ENCODE measurements around the gene FOXK2.

The FOXK2 gene

DNA sequence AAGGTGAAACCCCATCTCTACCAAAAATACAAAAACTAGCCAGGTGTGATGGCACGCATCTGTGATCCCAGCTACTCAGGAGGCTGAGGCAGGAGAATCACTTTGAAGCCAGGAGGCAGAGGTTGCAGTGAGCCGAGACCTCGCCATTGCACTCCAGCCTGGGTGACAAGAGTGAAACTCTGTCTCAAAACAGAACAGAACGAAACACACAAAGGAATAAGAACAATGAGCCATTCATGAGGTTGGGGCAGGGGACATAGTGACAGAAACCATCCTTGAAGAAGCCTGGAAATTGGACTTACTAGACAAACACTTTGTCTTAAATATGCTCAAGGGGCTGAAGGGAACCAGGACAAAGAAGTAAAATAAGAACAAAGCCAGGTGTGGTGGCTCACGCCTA is 89.3 kb downstream of the FOXK2 start:
- DNase-seq: no peak
- ATAC-seq: no peak

DNA sequence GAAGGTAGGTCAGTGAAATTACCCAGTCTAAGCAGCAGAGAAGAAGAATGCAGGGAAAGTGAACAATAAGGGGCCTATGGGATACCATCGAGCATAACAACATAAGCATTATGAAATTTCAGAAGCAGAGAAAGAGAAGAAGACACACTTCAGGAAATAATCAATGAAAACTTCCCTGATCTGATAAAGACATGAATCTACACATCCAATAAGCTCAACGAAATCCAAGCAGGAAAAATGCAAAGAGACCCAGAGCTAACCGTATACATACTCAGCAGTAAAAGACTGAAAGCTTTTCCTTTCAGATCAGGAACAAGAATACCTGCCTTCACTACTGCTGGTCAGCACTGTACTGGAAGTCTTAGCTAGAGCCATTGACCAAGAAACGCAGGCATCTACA is 90.1 kb downstream of the FOXK2 start:
- ATAC-seq: no peak
- no peak for DNase-seq

DNA sequence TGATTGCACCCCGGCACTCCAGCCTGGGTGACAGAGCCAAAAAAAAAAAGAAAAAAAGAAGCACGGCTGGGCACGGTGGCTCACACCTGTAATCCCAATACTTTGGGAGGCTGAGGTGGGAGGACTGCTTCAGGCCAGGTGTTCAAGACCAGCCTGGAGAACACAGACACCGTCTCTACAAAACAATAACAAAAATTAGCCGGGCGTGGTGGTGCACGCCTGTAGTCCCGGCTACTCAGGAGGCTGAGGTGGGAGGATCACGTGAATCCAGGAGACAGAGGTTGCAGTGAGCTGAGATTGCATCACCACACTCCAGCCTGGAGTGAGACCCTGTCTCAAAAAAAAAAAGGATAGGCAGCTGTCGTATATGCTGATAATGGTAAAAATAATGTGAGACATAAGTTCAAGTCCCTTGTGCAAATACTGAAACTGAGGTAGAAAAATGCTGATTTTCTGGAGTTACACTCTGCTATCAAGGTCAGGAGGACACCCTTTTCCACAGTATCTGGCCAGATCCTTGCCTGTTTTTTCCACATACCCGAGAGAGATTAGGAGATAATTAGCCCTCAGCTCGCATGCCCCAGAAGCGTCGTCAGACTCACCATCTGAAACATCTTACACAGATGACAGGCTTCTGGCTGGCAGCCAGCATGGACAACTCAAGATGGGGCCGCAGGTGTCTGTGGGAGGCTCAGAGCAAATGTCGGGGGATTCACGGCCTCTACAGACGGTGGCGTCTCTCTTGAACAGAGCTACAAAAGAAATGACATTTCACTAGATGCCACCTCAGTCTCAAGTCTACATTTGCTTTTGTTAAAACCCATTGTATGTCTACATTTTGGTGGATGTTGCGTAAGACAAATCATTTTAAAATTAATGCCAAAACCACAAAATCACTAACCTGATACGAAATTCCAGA is 91.9 kb downstream of the FOXK2 start:
- peak; percentile 16 for ATAC-seq
- no peak for DNase-seq

DNA sequence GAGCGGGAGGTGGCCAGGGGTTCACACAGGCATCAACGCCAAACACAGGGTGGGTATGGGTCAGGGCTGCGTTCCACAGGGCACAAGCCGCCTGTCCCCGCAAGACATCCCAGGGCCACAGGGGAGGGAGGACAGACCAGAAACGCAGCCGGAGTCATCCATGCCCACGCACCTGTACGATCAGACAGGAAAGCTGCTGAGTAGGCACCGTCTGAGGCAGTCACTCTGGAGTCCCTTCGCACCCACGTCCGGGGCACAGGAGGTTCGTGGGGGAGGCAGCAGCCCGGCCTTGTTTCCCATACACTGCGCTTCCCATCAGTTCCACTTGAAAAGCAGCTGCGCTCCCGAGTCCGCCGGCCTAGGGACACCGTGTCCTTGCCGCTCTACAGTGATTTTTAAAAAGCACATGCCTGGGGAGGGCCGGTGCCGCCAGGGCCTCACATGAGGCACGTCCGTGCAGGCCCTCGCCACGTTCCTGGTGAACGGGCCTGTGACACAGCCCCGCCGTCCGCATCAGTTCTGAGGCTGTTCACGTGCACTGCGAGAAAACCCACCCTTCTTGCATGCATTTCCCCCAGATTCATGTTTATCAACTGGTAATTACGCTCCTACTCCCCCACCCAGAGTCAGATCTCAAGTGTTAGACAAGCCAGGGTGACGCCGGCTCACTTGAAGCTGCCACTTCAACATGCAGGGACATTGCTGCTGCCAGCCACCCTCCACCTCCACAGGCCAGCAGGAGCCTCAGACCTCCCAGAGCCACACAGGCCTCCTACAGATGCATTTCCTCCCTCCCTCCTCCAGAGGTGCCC is 94.0 kb downstream of the FOXK2 start:
- no peak for ATAC-seq

DNA sequence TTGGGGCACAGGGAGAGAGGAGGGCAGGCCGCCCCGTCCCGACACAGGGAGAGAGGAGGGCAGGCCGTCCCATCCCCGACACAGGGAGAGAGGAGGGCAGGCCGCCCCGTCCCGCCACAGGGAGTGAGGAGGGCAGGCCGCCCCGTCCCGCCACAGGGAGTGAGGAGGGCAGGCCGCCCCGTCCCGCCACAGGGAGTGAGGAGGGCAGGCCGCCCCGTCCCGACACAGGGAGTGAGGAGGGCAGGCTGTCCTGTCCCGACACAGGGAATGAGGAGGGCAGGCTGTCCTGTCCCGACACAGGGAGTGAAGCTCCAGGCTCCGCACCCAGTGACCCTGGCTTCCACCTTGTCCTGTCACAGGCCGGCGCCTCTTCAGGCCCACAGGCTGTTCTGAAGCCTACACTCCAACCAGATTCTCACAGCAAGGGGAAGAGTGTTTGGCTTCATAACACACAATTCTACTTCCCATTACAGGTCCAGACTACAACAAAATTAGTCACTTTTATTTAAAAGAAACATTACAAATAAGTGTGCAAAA is 94.6 kb downstream of the FOXK2 start:
- ATAC-seq (no peak), DNase-seq (no peak)

More for the DNA sequence above, 94.0 kb downstream of the FOXK2 start:
- no peak for DNase-seq

DNA sequence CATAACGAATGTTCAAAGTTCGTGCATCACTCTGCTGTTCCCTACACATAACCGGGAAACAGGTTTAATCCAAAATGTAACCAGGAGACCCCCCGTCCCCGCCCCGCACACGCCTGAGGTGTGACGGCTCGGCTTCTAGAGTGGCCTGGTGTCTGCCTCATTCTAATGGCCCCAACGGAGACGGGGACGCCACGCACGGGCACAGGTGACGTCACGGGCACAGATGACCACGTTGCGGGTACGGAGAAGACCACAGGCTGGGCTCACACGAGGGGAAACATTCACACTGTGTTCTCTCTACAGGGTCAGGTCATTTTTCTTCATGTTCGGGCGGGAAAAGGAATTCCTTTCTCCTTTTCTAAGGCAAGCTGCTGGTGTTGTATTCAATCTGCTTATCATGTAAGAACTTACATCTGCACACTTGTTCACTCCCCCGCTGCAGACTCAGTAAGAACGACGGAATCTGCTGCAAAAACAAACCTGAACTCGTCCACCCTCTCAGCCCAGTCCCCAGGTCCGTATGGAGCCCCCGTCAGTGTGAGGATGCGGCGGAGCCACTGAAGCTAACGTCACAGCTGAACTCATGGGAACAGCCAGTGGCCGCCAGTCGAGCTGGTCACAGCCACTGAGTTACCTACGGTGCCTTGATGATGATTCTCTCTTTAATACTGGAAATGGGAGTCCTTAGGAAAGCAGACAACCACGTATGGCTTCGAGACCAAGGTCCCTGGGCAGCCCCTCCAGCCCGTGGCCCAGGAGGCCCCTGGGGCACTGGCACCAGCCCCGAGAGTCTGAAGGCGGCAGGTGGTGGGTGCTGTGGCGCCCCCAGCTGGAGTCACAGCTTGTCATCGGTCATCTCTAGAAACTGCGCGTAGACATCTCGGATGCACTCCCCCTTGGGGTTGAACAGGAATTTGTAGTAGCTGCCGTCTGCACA is 95.8 kb downstream of the FOXK2 start:
- DNase-seq: no peak
- ATAC-seq: no peak

DNA sequence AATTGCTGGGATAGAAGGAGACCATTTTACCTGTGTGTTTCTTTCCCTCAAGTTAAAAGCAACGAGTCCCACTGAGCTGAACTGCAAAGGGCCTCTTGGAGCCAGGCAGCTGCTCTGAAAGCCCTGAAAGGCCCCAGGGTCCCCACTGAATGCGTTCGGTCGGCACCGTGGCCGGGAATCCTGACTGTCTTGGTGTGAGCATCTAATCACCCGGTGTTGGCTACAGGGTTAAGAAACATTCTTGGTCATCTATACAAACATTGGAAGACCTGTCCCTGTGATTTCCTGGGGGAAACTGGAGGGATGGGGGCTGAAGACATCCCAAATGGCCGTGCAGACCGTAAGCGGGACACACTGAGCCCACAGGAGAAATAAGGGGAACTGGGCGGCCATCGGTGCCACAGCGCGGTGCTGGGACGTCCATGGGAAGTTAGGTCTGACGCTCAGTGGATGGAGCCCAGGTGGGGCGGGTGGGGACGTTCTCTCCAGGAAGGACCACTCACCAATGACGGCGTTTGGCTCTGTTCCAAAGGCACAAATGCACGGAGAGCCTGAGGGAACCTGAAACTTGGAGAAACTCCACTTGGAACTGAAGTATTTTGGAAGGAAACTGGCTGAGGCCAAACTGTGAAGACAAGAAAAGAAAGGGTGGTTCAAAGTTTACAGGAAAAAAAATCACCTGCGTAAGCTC is 96.6 kb downstream of the FOXK2 start:
- DNase-seq (no peak), ATAC-seq (no peak)

DNA sequence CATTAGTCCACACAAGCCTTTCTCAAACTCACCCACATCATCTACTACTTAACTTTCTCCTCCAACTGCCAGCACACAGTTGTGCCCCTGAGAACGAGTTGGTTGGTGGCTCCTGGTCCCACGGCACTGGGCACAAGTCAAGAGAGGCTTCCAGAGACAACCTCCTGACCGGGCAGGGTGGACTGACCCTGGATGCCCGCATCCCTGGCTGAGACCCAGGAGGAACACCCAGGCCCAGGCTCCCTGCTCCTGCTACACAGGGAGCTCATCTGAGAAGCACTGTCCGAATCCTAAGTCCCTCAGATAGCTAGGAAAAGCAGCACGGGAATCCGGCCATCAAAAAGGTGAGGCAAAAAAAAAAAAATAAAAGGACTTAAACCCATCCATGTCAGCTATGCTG is 99.7 kb downstream of the FOXK2 start:
- DNase-seq (no peak), ATAC-seq (no peak)

DNA sequence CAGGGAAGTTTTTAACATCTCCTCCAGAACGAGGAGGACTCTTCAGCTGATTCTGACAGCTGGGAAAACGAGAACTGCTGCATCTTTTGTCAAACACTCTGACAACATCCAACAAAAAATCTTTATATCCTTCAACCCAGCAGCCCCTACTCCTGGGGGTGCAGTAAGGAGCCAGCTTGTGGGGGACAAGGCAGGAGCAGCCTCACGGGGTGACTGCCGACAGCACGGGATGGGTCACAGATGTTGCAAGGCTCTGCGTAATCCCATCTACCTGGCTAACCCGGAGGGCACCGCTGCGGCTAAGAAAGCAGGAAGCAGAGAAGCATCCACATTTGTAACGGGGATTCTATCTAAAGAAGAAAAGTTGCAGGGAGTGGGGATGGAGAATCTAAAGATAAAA is 100.1 kb downstream of the FOXK2 start:
- no peak for ATAC-seq

DNA sequence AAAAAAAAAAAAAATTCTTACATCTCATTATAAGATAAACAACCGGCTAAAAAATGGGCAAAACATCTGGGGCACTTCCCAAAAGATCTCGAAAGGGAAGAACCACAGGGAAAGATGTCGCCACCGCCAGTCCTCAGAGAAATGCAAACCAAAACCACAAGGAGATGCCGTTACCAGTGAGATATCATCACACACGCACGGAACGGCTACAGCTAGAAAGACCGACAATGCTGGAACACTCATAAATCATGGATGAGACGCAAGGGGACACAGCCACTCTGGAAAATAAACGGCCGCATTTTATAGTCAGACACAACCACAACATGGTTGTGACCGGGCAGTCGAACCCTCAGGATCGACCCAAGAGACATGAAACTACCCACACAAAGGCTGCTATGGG is 104.2 kb downstream of the FOXK2 start:
- no peak for DNase-seq
- no peak for ATAC-seq

More for the DNA sequence above, 100.1 kb downstream of the FOXK2 start:
- DNase-seq: no peak

DNA sequence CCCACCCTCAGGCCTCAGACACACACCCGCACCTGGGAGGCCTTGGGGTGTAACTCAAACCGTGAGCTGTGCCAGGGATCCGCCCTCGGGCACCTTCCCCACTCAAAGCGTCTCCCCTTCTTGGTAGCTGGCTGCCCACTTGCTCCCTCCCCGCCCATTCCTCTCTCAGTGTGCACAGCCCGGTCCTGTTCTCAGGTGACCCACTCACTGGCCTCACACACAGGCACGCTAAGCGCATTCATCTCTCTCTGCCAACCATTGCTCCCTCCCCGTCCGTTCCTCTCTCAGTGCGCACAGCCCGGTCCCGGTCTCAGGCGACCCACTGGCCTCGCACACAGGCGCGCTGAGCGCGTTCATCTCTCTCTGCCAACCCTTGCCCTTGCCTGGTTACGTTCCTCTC is 107.9 kb downstream of the FOXK2 start:
- no peak for DNase-seq
- ATAC-seq: no peak

DNA sequence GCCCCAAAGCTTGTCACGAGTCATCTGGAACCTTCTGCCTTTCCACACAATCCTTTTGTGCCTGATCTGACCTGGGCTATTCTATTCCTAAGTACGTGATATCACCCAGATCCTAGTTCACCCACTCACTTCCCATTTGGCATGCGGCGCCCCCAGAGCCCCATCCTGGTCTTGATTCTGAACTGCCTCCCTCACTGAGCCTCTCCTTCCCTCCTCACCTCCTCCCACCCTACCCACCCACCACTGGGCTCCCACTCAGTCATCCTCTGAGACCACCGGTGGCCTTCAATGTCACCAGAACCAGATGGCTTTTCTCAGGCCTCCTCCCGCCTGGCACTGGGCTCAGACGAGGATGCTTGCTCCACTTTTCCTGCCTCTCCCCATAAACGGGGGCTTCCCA is 110.2 kb downstream of the FOXK2 start:
- no peak for ATAC-seq
- no peak for DNase-seq

DNA sequence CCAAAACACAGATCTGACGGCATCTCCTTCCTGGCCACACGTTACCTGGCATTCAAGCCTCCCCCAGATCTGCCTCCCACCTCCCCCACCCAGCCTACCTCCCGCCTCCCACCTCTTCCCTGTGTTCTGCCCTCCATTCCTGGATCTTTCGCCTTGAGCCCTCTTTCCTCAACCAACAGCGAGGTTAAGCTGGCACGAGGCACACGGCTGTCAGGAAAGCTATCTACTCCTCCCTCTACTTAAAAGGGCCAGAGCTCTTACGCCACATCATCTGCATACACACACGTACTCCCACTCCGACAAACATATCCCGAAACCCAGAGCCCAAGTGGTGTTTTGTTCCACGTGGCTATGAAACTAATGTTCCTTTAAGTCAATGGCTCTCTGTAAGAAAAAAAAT is 110.7 kb downstream of the FOXK2 start:
- ATAC-seq (no peak), DNase-seq (no peak)

DNA sequence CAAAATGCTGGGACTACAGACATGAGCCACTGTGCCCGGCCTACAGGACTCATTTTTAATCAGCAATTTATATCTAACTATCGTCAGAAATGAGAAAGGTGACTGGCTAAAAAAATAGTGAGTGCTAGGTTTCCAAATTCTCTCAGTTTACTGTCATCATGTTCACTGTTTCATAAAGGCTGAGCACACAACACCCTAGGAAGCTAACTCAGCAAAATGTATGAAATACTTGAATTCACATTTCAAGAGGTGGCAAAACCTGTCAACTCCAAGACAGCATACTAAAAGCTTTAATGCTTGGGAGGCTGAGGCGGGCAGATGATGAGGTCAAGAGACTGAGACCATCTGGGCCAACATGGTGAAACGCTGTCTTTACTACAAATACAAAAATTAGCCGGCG is 112.0 kb downstream of the FOXK2 start:
- DNase-seq: no peak
- ATAC-seq: no peak

DNA sequence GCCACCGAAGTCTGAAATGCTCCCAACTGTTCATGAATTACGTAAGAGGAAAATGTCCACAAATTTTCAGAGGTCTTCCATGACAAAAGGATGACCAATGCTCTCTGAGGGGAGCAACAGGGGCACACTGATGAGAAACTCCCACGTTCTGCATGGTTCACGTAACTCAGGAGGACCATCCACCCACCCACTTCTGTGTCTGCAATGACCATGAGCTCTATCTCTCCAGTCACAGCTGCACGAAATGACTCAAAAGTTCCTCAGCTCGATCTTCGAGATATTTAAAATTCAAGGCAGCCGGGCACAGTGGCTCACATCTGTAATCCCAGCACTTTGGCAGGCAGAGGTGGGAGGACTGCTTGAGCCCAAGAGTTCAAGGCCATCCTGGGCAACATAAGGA is 112.9 kb downstream of the FOXK2 start:
- peak; percentile 19 for ATAC-seq
- no peak for DNase-seq

DNA sequence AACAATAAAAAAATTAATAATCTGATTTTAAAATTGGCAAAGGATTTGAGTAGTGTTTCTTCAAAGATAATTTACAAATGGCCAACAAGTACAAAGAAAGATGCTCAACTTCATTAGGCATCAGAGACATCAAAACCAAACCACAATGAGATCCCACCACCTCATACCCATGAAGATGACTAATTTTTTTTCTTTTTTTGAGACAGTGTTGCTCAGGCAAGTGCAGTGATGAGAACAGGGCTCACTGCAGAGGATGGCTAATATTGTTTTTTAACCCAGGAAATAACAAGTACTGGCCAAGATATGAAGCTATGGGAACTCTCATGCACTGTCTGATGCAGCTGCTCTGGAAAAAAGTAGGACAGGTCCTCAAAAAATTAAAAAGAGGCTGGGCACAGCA is 113.8 kb downstream of the FOXK2 start:
- no peak for DNase-seq
- ATAC-seq: peak; percentile 40

DNA sequence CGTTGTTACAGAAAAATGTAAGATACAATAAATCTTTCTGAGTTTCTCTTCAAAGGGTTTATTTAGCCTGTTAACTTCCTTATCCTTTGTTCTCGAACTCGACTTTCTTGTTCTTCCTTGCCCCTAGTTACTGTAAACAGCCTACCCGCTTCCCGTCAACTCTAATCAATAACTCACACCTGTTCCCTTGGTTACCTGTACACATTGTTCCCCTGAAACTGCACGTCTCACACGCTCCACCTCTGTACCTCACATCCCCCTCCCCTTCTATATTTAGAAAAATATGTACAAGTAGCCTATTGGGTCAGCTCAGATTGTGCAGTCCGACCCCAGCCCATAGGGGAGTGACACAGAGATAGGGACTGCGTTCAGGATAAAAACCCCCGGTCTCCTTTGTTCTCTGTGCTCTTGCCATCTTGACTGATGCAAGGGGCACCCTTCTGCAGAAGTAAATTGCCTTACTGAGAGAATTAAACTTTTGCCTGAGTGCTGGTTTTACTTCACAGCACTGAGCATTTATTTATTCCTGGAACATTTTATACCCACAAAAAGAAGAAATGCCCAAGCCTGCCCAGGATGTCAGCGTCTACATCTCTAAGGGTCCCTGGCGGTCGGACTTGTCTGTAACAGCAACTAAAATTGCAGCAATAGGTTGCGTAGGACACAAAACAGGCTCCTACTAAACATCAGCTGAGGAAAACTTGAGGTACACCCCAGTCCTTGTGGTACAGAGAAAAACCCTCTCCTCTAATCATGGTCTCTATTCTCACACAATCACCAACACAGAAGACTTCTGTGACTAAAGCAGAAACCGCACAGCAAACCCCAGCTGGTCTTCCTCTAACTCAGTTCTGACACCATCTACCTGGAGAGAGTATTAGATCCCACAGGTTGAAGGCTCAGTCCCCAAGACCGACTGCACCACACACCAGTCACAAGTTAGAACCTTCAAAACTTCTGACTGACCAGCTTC is 117.4 kb downstream of the FOXK2 start:
- ATAC-seq: no peak
- no peak for DNase-seq

DNA sequence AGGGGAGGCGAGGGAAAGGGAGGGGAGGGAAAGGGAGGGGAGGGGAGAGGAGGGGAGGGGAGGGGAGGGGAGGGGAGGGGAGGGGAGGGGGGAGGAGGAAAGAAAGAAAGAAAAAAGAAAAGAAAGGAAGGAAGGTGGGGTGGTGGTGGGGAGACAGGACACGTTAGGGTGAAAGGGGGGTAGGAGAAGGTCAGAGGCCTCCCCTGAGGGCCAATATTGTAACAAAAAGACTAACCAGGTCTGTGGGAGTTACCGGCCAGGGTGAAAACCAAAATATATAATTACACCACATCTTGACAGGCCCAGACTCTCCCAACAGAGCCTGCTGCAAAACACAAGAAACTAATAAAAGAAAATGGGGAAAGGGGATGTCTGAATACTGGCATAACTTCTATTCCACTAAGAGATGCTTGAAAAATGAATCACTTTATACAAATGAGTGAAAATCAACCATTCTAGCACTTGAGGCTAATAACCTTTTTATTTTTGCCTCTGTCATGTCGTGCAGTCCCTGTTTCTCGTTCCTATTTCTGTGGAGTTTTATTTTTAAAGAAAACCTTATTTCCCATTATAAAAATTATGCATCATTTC is 118.7 kb downstream of the FOXK2 start:
- ATAC-seq (no peak), DNase-seq (no peak)

DNA sequence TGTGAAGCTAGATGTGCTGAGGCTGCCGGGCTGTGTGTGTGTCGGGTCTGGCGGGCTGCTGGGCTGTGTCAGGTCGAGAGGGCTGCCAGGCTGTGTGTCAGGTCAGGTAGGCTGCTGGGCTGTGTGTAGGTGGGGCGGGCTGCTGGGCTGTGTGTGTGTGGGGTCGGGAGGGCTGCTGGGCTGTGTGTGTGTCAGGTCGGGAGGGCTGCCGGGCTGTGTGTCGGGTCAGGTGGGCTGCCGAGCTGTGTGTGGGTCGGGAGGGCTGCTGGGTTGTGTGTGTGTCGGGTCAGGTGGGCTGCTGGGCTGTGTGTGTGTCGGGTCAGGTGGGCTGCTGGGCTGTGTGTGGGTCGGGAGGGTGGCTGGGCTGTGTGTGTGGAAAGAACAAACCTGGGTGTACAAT is 120.1 kb downstream of the FOXK2 start:
- ATAC-seq (peak; percentile 36), DNase-seq (no peak)

DNA sequence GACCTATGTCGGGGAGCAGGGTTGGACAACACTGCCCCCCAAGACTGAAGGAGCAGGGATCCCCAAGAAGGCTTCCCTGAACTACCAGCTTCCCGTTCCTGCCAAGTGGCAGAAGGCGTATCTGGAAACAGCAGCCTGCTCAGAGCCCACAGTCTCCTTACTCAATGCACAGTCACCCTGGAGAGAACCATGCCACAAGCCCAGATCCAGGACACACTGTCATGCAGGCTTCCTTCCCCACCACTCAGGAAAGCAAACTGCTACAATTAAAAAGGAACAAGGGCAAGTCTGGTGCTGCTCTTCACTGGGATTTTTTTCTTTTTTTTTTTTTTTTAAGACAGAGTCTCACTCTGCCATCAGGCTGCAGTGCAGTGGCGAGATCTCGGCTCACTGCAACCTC is 120.5 kb downstream of the FOXK2 start:
- DNase-seq: no peak
- no peak for ATAC-seq

All from stimulated activated naive CD8-positive, alpha-beta T cell treated with anti-CD3 and anti-CD28 coated beads, Interleukin-15, Interleukin-2, amounts not matched to agents 100 U/mL and 50 U/mL, for 24 hours (primary cell).